Measurements from ENCODE around the gene TOM1.

TOM1 gene

DNA sequence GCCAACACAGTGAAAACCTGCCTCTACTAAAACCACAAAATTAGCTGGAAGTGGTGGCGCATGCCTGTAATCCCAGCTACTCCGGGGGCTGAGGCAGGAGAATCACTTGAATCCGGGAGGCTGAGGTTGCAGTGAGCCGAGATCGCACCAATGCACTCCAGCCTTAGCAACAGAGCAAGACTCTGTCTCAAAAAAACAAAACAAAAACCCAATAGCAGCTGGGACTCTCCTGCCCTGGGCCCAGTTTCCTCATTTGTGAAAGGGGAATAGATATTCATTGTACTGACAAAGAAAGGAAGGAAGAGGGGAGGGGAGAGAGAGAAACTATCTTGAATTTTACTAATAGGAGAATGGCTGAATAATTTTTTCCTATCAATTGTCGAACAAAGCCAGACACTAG is 96.9 kb downstream of the TOM1 start:
- peak; percentile 35 for DNase-seq (ENCODE audit: low spot score)

DNA sequence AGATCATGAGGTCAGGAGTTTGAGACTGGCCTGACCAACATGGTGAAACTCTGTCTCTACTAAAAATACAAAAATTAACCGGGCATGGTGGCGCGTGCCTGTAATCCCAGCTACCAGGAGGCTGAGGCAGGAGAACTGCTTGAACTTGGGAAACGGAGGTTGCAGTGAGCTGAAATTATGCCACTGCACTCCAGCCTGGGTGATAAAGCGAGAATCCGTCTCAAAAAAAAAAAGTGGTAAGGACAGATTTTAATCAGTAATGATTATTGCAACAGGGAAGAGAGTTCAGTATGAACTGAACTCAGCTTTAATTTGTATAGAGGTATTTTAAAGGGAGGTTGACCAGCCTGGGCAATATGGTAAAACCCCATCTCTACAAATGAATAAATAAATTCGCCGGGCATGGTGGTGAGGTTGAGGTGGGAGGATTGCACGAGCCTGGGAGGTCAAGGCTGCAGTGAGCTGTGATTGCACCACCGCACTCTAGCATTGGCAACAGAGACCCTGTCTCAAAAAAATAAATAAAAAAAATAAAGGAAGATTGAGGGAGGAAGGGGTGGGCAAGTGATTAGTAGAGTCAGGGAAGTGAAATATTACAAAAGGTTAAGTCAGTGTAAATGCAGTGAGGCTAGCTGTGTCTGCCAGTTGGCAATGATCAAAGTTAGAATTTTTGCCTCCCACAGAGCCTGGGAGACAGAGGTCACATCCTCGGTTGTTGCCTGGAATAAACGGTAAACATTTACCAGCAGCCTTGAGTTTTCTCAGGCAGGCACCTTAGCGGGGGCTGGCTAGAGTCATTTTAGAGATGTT is 97.6 kb downstream of the TOM1 start:
- DNase-seq (ENCODE audit: low spot score), result no peak

Measured in Ammon's horn (tissue), 1 donor.